Esophagus muscularis mucosa (tissue), 3 donors: Measurements from ENCODE around the gene HPS1.

Source experiments
- CTCF ChIP-seq, 3 experiments: fragments of 200-600 bp in 2 of 3; fragments of 450-650 bp in 1 of 3; sonication (generic) in 2 of 3; IDR thresholded peaks; one replicate each; pipeline ENCODE4 v1.5.1; 2017 to 2019; ENCODE audit warnings: antibody characterized with exemption in 3 of 3, mild to moderate bottlenecking in 2 of 3, moderate library complexity in 1 of 3
- POLR2A ChIP-seq: fragments of 450-650 bp; IDR thresholded peaks from one replicate; pipeline ENCODE4 v1.6.1; 2017; ENCODE audit warnings: antibody characterized with exemption, moderate library complexity, mild to moderate bottlenecking, low read depth
- POLR2AphosphoS5 ChIP-seq, 2 donors: sonication (generic); formaldehyde crosslinking; IDR thresholded peaks; one replicate each; pipeline ENCODE4 v1.6.1; 2017; ENCODE audit warnings: antibody characterized with exemption in 2 of 2

GRCh38 chr10:98403812-98404504 is 42.8 kb downstream of the HPS1 start:
- TF ChIP-seq CTCF (IDR thresholded peaks at IDR 0.05) (no peak), POLR2AphosphoS5 (IDR thresholded peaks at IDR 0.05) (no peak), POLR2A (no peak)
